HepG2 (cell line): Measurements from ENCODE around the gene PIK3R1. TPM values are rescaled to one million over a fixed set of nuclear protein-coding genes. Genes with fewer than 3 reads are reported as not detected.

Source experiments
- LCORL ChIP-seq, 2 experiments: fragments of 450-650 bp in 1 of 2; sonication (generic) in 1 of 2; formaldehyde crosslinking in 1 of 2; IDR thresholded peaks; 2 replicates each; pipeline versions ENCODE4 v1.5.0 to v1.6.1; 2017 to 2020; ENCODE audit warnings: antibody characterized with exemption in 1 of 2, missing genetic modification reagents in 1 of 2
- MXD4 ChIP-seq: IDR thresholded peaks from 2 replicates; pipeline ENCODE4 v1.6.1; 2016; ENCODE audit warnings: mild to moderate bottlenecking, missing biosample characterization, missing genetic modification reagents
- NRL ChIP-seq: sonication (generic); formaldehyde crosslinking; IDR thresholded peaks from 2 replicates; pipeline ENCODE4 v1.5.0; 2020; ENCODE audit warnings: missing genetic modification reagents, mild to moderate bottlenecking, moderate library complexity, borderline replicate concordance
- RBM22 ChIP-seq: fragments of 200-400 bp; formaldehyde crosslinking; optimal IDR thresholded peaks from 2 replicates; pipeline ENCODE3; 2017; ENCODE audit warnings: mild to moderate bottlenecking, low read length, moderate library complexity
- SALL1 ChIP-seq: sonication (generic); formaldehyde crosslinking; IDR thresholded peaks from 2 replicates; pipeline ENCODE4 v1.8.0; 2022; ENCODE audit warnings: mild to moderate bottlenecking, missing genetic modification reagents
- SETDB1 ChIP-seq: sonication (generic); formaldehyde crosslinking; IDR thresholded peaks from 2 replicates; pipeline ENCODE4 v1.5.1; 2020; ENCODE audit warnings: missing genetic modification reagents, mild to moderate bottlenecking, borderline replicate concordance
- SNAPC2 ChIP-seq: sonication (generic); formaldehyde crosslinking; IDR thresholded peaks from 2 replicates; pipeline ENCODE4 v1.8.1; 2022; ENCODE audit warnings: mild to moderate bottlenecking, missing genetic modification reagents
- SUZ12 ChIP-seq: fragments of 150-350 bp; IDR thresholded peaks from 2 replicates; pipeline ENCODE4 v1.6.1; 2014; ENCODE audit warnings: low read depth, low read length
- TAF1 ChIP-seq: sonication (generic); formaldehyde crosslinking; IDR thresholded peaks from 2 replicates; pipeline ENCODE4 v1.4.0; 2020; ENCODE audit warnings: missing genetic modification reagents
- WIZ ChIP-seq: sonication (generic); formaldehyde crosslinking; IDR thresholded peaks from 2 replicates; pipeline ENCODE4 v1.5.1; 2020; ENCODE audit warnings: mild to moderate bottlenecking, missing genetic modification reagents
- ZBTB21 ChIP-seq: sonication (generic); formaldehyde crosslinking; IDR thresholded peaks from 2 replicates; pipeline ENCODE4 v1.4.0; 2020; ENCODE audit warnings: missing genetic modification reagents
- ZFP36L2 ChIP-seq: sonication (generic); formaldehyde crosslinking; IDR thresholded peaks from 2 replicates; pipeline ENCODE4 v1.4.0; 2020; ENCODE audit warnings: missing genetic modification reagents
- ZNF143 ChIP-seq: sonication (generic); formaldehyde crosslinking; IDR thresholded peaks from 2 replicates; pipeline ENCODE4 v1.4.0; 2020; ENCODE audit warnings: missing genetic modification reagents
- ZNF260 ChIP-seq: sonication (generic); formaldehyde crosslinking; IDR thresholded peaks from 2 replicates; pipeline ENCODE4 v1.4.0; 2020; ENCODE audit warnings: missing genetic modification reagents, low read depth, mild to moderate bottlenecking, borderline replicate concordance
- ZNF329 ChIP-seq: sonication (generic); formaldehyde crosslinking; IDR thresholded peaks from 2 replicates; pipeline ENCODE4 v1.9.0; 2021; ENCODE audit warnings: low read depth, mild to moderate bottlenecking, missing genetic modification reagents
- ZNF567 ChIP-seq: sonication (generic); formaldehyde crosslinking; IDR thresholded peaks from 2 replicates; pipeline ENCODE4 v1.8.1; 2023; ENCODE audit warnings: mild to moderate bottlenecking, missing genetic modification reagents, borderline replicate concordance
- ZNF749 ChIP-seq: sonication (generic); formaldehyde crosslinking; IDR thresholded peaks from 2 replicates; pipeline ENCODE4 v1.8.0; 2022; ENCODE audit warnings: mild to moderate bottlenecking, missing genetic modification reagents, moderate library complexity, borderline replicate concordance
- ZNF792 ChIP-seq: IDR thresholded peaks from 2 replicates; pipeline ENCODE4 v1.6.1; 2016
- ZSCAN20 ChIP-seq: sonication (generic); formaldehyde crosslinking; IDR thresholded peaks from 2 replicates; pipeline ENCODE4 v1.4.0; 2020; ENCODE audit warnings: missing genetic modification reagents, mild to moderate bottlenecking, borderline replicate concordance
- ZSCAN29 ChIP-seq: sonication (generic); formaldehyde crosslinking; conservative IDR thresholded peaks from 2 replicates; pipeline ENCODE4 v1.4.0; 2020; ENCODE audit warnings: mild to moderate bottlenecking, missing genetic modification reagents
- polyA plus RNA-seq, 8 experiments: library from polyadenylated mRNA; depleted of rRNA in 3 of 8; stranded (reverse) in 7 of 8; unstranded in 1 of 8; fragments of >200 nt; fragmentation: Illumina TruSeq in 4 of 8; extraction: Trizol in 4 of 8; gene quantifications; 2 replicates each; pipeline versions ENCODE4 v1.2.1 to v1.2.3, GENCODE V29; 2011 to 2016; ENCODE audit warnings: low read depth in 4 of 8, missing spikeins in 1 of 8, mixed read lengths in 1 of 8; ENCODE audit not compliant: insufficient read depth in 1 of 8
- total RNA-seq, 5 experiments: library from RNA; depleted of rRNA; stranded (reverse); fragments of >200 nt; fragmentation: Illumina TruSeq; extraction: Trizol; gene quantifications; 2 replicates each; pipeline ENCODE4 v1.2.3, GENCODE V29; 2016; ENCODE audit warnings: low read depth in 1 of 5
- TF ChIP-seq, protein P1 (sequence below): sonication (generic); formaldehyde crosslinking; IDR thresholded peaks from 2 replicates; pipeline ENCODE4 v1.9.0; 2021; ENCODE audit warnings: missing genetic modification reagents, borderline replicate concordance
- TF ChIP-seq, protein P2 (sequence below): IDR thresholded peaks from 2 replicates; pipeline ENCODE4 v1.6.1; 2012; ENCODE audit warnings: inconsistent platforms
- TF ChIP-seq, protein P3 (sequence below): sonication (generic); formaldehyde crosslinking; IDR thresholded peaks from 2 replicates; pipeline ENCODE4 v1.5.1; 2020; ENCODE audit warnings: missing genetic modification reagents, mild to moderate bottlenecking, borderline replicate concordance
- TF ChIP-seq, protein P4 (sequence below): sonication (generic); formaldehyde crosslinking; conservative IDR thresholded peaks from 2 replicates; pipeline ENCODE4 v1.8.0; 2022; ENCODE audit warnings: mild to moderate bottlenecking, moderate library complexity, missing genetic modification reagents

PIK3R1 gene
- total and polyA plus RNA-seq, 2 of the 13 experiments (the other 11 are each of a cell fraction or from before 2014, with no cell fraction given), result 8.4 to 21.3 TPM

DNA sequence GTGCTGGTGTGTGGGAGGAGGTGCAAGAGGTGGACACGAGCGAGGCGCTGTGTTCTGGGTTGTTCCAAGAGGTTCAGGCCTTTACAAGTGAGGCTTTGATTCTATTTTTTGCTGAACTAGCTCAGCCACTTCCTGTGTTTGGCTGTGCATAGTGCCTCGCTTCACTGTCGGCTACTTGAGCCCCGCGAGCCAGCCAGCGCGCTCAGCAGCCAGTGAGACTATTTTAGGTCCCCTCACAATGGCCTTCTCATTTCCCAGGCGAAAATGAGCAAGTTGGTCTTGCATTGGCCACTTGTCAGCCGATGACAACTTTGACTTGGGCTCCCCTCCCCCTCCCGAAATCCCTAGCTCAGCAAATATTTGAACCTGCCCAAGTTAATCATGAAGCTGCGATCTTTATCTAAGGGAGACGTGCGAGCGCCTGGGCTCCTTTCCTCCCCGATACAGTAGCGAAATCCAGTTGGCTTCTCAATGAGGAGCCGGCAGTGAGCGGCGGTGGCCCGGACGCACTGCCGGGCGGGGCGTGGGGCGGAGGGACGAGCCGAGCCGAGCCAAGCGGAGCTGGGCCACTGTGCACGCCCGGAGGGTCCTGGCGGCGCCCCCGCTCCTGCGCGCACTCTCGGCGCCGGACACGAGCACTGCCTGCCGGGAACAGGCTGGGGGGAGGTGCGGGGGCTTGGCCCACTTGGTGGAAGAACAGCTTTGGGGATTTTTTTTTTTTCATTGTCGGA is 72.6 kb downstream of the PIK3R1 start (continued):
- TF ChIP-seq, protein P1, sequence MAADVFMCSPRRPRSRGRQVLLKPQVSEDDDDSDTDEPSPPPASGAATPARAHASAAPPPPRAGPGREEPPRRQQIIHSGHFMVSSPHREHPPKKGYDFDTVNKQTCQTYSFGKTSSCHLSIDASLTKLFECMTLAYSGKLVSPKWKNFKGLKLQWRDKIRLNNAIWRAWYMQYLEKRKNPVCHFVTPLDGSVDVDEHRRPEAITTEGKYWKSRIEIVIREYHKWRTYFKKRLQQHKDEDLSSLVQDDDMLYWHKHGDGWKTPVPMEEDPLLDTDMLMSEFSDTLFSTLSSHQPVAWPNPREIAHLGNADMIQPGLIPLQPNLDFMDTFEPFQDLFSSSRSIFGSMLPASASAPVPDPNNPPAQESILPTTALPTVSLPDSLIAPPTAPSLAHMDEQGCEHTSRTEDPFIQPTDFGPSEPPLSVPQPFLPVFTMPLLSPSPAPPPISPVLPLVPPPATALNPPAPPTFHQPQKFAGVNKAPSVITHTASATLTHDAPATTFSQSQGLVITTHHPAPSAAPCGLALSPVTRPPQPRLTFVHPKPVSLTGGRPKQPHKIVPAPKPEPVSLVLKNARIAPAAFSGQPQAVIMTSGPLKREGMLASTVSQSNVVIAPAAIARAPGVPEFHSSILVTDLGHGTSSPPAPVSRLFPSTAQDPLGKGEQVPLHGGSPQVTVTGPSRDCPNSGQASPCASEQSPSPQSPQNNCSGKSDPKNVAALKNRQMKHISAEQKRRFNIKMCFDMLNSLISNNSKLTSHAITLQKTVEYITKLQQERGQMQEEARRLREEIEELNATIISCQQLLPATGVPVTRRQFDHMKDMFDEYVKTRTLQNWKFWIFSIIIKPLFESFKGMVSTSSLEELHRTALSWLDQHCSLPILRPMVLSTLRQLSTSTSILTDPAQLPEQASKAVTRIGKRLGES (CRISPR knock-in tag), result no peak
- no peak for TF ChIP-seq ZFP36L2 (CRISPR knock-in tag)
- peak; percentile 52; the same call in 1 of the 2 replicates for TF ChIP-seq TAF1 (CRISPR knock-in tag)
- TF ChIP-seq ZNF329 (CRISPR knock-in tag), result no peak
- TF ChIP-seq ZNF260 (CRISPR knock-in tag), result no peak
- TF ChIP-seq ZNF749, result peak; percentile 71; the same call in 1 of the 2 replicates
- peak; percentile 86 for TF ChIP-seq SALL1
- peak; percentile 20; the same call in 1 of the 2 replicates for TF ChIP-seq NRL (CRISPR knock-in tag)
- no peak for TF ChIP-seq SETDB1 (CRISPR knock-in tag)
- TF ChIP-seq ZNF792 (CRISPR knock-in tag), result peak; percentile 39; the same call in 1 of the 2 replicates
- no peak for TF ChIP-seq ZBTB21 (CRISPR knock-in tag)
- TF ChIP-seq WIZ, result no peak
- 0 out of 2 replicates have a peak, but pooled peaks have one; percentile 14 for TF ChIP-seq SNAPC2 (CRISPR knock-in tag)
- TF ChIP-seq, protein P2, sequence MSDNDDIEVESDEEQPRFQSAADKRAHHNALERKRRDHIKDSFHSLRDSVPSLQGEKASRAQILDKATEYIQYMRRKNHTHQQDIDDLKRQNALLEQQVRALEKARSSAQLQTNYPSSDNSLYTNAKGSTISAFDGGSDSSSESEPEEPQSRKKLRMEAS, result peak; percentile 62
- no peak; the same call in 1 of the 2 replicates for TF ChIP-seq ZNF567 (CRISPR knock-in tag)
- TF ChIP-seq, protein P3, sequence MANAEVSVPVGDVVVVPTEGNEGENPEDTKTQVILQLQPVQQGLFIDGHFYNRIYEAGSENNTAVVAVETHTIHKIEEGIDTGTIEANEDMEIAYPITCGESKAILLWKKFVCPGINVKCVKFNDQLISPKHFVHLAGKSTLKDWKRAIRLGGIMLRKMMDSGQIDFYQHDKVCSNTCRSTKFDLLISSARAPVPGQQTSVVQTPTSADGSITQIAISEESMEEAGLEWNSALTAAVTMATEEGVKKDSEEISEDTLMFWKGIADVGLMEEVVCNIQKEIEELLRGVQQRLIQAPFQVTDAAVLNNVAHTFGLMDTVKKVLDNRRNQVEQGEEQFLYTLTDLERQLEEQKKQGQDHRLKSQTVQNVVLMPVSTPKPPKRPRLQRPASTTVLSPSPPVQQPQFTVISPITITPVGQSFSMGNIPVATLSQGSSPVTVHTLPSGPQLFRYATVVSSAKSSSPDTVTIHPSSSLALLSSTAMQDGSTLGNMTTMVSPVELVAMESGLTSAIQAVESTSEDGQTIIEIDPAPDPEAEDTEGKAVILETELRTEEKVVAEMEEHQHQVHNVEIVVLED, result 0 out of 2 replicates have a peak, but pooled peaks have one; percentile 33
- TF ChIP-seq SUZ12, result no peak
- TF ChIP-seq, protein P4, sequence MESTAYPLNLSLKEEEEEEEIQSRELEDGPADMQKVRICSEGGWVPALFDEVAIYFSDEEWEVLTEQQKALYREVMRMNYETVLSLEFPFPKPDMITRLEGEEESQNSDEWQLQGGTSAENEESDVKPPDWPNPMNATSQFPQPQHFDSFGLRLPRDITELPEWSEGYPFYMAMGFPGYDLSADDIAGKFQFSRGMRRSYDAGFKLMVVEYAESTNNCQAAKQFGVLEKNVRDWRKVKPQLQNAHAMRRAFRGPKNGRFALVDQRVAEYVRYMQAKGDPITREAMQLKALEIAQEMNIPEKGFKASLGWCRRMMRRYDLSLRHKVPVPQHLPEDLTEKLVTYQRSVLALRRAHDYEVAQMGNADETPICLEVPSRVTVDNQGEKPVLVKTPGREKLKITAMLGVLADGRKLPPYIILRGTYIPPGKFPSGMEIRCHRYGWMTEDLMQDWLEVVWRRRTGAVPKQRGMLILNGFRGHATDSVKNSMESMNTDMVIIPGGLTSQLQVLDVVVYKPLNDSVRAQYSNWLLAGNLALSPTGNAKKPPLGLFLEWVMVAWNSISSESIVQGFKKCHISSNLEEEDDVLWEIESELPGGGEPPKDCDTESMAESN (CRISPR knock-in tag), result peak; percentile 84; the same call in 1 of the 2 replicates
- no peak for TF ChIP-seq LCORL (IDR thresholded peaks at IDR 0.05)
- peak; percentile 80 for TF ChIP-seq LCORL (CRISPR knock-in tag; IDR thresholded peaks at IDR 0.05)
- TF ChIP-seq MXD4 (CRISPR knock-in tag), result peak; percentile 70
- no peak for TF ChIP-seq ZSCAN20 (CRISPR knock-in tag)
- no peak; the same call in 1 of the 2 replicates for TF ChIP-seq ZSCAN29
- peak; percentile 63; the same call in 1 of the 2 replicates for TF ChIP-seq ZNF143
- peak; percentile 12 for TF ChIP-seq RBM22
